ENCODE results near the gene SERPING1.
A peak's percentile ranks its signal among the peaks of the same experiment; 100 is the strongest.

Gene SERPING1

GRCh38 chr11:57652662-57653061 lies 55.2 kb downstream of the SERPING1 start:
- no peak for DNase-seq (ENCODE audit: low read depth)

DNA sequence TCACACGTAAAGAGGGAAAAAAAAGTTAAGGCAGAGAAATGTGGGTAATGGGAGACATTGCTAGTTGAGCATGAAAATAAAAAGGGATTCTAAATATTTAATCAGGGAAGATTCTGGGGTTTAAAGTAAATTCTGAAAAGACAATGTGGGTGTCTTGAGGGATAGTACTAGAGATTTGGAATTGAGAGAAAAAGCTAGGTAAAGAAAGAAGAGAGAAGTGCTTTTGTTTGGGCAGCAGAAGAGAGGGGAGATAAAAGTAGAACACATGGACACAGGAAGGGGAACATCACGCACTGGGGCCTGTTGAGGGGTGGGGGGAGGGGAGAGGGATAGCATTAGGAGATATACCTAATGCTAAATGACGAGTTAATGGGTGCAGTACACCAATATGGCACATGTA lies 55.7 kb downstream of the SERPING1 start:
- DNase-seq (ENCODE audit: low read depth) = no peak

DNA sequence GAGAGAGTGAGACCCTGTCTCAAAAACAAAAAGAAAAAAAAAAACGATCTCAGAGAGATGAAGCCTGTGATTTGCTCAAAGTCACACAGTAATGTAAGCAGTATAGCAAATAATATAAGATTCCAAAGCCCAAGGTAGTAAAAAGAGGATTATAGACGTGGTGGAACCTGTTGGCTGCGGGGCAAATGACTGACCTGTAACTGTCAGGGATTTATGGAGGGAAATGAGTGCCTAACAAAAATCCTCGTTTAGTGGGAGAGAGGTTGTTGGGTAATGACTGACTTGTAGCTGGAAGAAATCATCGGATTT lies 59.4 kb downstream of the SERPING1 start:
- DNase-seq (ENCODE audit: low read depth) = no peak

DNA sequence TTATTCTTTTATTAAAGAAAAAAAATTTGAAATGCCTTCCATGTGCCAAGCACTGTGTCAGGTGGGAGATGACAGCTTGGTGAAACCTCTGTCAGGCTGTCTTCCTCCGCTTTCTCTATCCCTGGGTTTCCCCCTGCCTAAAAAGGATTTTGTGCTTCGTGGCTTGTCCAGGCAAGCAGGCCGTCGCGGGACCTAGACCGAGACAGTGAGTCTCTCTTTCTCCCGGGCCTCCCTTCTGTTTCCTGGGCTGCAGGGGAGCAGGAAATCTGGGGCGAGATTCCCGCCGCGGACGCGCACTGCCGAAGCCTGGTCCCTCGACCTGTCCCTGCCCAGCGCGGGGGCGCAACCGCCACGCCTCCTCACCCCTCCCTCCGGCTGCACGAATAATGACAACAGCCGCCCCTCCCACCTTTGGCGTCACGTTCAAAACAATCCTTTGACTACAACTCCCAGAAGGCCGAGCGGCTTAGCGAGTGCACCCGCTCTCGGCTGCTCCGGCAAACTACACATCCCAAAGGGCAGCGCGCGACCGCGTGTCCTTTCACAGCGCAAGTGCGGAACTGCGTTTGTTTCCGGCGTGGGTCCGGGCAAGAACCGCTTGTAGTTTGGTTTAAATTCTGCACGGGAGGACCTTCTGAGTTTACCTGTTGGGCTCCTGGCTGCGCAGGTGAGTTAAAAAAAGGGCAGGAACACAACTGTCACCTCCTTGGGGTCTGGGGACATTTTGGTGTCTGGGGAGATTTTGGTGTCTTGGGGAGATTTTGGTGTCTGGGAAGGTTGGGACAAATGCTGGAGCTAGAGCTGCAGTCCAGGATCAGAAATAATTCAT lies 59.9 kb downstream of the SERPING1 start, which contains the start of gene CLP1:
TSS of gene CLP1 (plus strand) at position 569 of the 829 bp plus-strand sequence. CDS start 1,715 bp downstream, outside the sequence.
- peak; percentile 99 for DNase-seq (ENCODE audit: low read depth)

DNA sequence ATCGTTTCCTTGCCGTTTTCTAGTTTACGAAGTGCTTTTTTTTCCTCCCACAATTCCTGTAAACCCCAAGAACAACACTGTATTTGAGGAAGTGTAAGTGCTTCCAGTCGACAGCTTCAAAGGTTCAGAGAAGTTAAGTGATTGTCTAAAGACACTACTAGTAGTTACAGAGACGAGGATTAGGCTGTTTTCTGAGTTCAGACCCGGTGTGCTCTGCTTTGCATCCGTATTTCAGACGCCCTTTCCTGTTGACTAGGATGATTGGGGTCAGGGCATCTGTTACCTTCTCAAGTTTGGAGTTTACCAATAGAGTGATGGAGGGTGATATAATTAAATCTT lies 60.5 kb downstream of the SERPING1 start:
- DNase-seq (ENCODE audit: low read depth) = no peak

GRCh38 chr11:57659669-57660068 lies 62.2 kb downstream of the SERPING1 start:
- no peak for DNase-seq (ENCODE audit: low read depth)

GRCh38 chr11:57662893-57663292 lies 65.4 kb downstream of the SERPING1 start:
- DNase-seq (ENCODE audit: low read depth) = no peak

DNA sequence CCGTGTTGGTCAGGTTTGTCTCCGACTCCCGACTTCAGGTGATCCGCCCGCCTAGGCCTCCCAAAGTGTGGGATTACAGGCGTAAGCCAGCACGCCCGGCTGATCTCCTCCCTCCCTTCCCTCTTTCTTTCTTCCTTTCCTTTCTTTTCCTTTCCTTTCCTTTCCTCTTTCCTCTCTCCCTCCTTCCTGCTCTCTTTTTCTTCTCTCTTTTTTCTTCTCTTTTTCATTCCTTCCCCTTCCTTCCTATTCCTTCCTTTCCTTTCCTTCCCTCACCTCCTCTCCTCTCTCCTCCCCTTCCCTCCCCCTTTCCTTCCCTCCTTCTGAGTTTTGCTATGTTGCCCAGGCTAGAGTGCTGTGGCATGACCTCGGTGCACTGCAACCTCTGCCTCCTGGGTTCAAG lies 66.5 kb downstream of the SERPING1 start:
- no peak for DNase-seq (ENCODE audit: low read depth)

Data from stimulated activated CD8-positive, alpha-beta memory T cell treated with anti-CD3 and anti-CD28 coated beads, Interleukin-15, amount 100 ng/mL, for 1 hour (primary cell).